ENCODE measurements around the gene ZFP42.

ZFP42 gene

DNA sequence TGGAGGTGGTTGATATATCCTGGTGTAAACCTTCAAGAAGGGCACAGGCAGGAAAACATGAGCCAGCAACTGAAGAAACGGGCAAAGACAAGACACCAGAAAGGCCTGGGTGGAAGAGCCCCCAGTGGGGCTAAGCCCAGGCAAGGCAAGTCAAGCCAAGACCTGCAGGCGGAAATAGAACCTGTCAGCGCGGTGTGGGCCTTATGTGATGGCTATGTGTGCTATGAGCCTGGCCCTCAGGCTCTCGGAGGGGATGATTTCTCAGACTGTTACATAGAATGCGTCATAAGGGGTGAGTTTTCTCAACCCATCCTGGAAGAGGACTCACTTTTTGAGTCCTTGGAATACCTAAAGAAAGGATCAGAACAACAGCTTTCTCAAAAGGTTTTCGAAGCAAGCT is 7.2 kb downstream of the ZFP42 start:
- no peak overlapping the region for H3K4me3 ChIP-seq (replicated peaks; ENCODE audit: insufficient read depth, low read length)
- H3K27me3 ChIP-seq (ENCODE audit: insufficient read depth, poor library complexity, severe bottlenecking): no peaks in the 10 kb centered on the region
- TF ChIP-seq REST (IDR thresholded peaks at IDR 0.05; ENCODE audit: insufficient replicate concordance, low read depth): no peak
- TF ChIP-seq POLR2AphosphoS5 (IDR thresholded peaks at IDR 0.05; ENCODE audit: low read depth): no peak
- no peak for TF ChIP-seq CTCF (IDR thresholded peaks at IDR 0.05; ENCODE audit: insufficient read depth, low read length)
- TF ChIP-seq SPI1 (IDR thresholded peaks at IDR 0.05; ENCODE audit: borderline replicate concordance, low read depth): no peak
- no peak for TF ChIP-seq GABPA (IDR thresholded peaks at IDR 0.05; ENCODE audit: low read depth)
- no peak overlapping the region for H3K27ac ChIP-seq (replicated peaks)
- DNase-seq (ENCODE audit: low read depth in 1 of 2, low spot score in 1 of 2): no peak

GRCh38 chr4:188005561-188005960 is 10.0 kb downstream of the ZFP42 start:
- no peak for TF ChIP-seq SPI1 (IDR thresholded peaks at IDR 0.05; ENCODE audit: borderline replicate concordance, low read depth)
- TF ChIP-seq GABPA (IDR thresholded peaks at IDR 0.05; ENCODE audit: low read depth): no peak
- no peak for TF ChIP-seq REST (IDR thresholded peaks at IDR 0.05; ENCODE audit: insufficient replicate concordance, low read depth)
- no peak for TF ChIP-seq POLR2AphosphoS5 (IDR thresholded peaks at IDR 0.05; ENCODE audit: low read depth)
- no peak for TF ChIP-seq CTCF (IDR thresholded peaks at IDR 0.05; ENCODE audit: insufficient read depth, low read length)
- no peak overlapping the region for H3K4me3 ChIP-seq (replicated peaks; ENCODE audit: insufficient read depth, low read length)
- no peak overlapping the region for H3K27ac ChIP-seq (replicated peaks)
- DNase-seq (ENCODE audit: low read depth in 1 of 2, low spot score in 1 of 2): peak in 1 of 2 experiments; percentile 13
- no peaks in the 10 kb centered on the region for H3K27me3 ChIP-seq (ENCODE audit: insufficient read depth, poor library complexity, severe bottlenecking)

GRCh38 chr4:188006285-188006848 is 10.8 kb downstream of the ZFP42 start:
- Histone ChIP-seq H3K4me3 (replicated peaks; ENCODE audit: insufficient read depth, low read length) (no peak overlapping the region), H3K27ac (replicated peaks) (no peak overlapping the region), H3K27me3 (ENCODE audit: insufficient read depth, poor library complexity, severe bottlenecking) (no peaks in the 10 kb centered on the region)
- no peak for DNase-seq (ENCODE audit: low read depth in 1 of 2, low spot score in 1 of 2)
- no peak for TF ChIP-seq SPI1 (IDR thresholded peaks at IDR 0.05; ENCODE audit: borderline replicate concordance, low read depth)

DNA sequence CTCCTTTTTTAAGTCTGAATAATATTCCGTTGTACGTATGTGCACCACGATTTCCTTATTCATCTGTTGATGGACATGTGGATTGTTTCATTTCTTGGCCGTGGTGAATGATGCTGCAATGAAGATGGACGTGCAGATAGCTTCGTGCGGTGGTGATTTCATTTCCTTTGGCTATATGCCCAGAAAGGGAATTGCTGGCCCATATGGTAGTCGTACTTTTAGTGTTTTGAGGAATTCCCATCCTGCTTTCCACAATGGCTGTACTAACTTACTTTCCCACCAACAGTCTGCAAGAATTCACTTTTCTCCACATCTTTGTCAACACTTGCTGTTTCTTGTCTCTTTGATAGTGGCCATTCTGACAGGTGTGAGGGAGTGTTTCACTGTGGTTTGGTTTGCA is 12.8 kb downstream of the ZFP42 start:
- DNase-seq (ENCODE audit: low read depth in 1 of 2, low spot score in 1 of 2): no peak
- Histone ChIP-seq H3K27me3 (ENCODE audit: insufficient read depth, poor library complexity, severe bottlenecking) (no peaks in the 10 kb centered on the region), H3K4me3 (replicated peaks; ENCODE audit: insufficient read depth, low read length) (no peak overlapping the region), H3K27ac (replicated peaks) (no peak overlapping the region)
- TF ChIP-seq POLR2AphosphoS5 (IDR thresholded peaks at IDR 0.05; ENCODE audit: low read depth) (no peak), REST (IDR thresholded peaks at IDR 0.05; ENCODE audit: insufficient replicate concordance, low read depth) (no peak), CTCF (IDR thresholded peaks at IDR 0.05; ENCODE audit: insufficient read depth, low read length) (no peak), SPI1 (IDR thresholded peaks at IDR 0.05; ENCODE audit: borderline replicate concordance, low read depth) (no peak), GABPA (IDR thresholded peaks at IDR 0.05; ENCODE audit: low read depth) (no peak)
